ENCODE measurements around the gene MAGI1. TPM values are rescaled to one million over a fixed set of nuclear protein-coding genes. Genes with fewer than 3 reads are reported as not detected.
A peak's percentile ranks its signal among the peaks of the same experiment; 100 is the strongest.

MAGI1 gene
- total RNA-seq, 1 experiment from 2014 or later, result 58.2 TPM

GRCh38 chr3:65950340-65951326, 88.1 kb downstream of the MAGI1 start:
- ChIA-PET POLR2A (interaction anchor here (0.7 to 1.1 kb wide), 3 partner anchors 51 to 520 kb away, joined by 3 to 6 read pairs (median 4); no protein-coding TSS in a partner anchor), CTCF (no interaction called here)
- H3K4me1 Mint-ChIP-seq, result peaks cover 92% of the 10 kb centered on the region
- no peaks in the 10 kb centered on the region for H3K9me3 Mint-ChIP-seq
- no peaks in the 10 kb centered on the region for H3K36me3 Mint-ChIP-seq
- H3K4me3 Mint-ChIP-seq, result peak overlapping the region; percentile 52
- peaks cover 24% of the 10 kb centered on the region for H3K27me3 Mint-ChIP-seq (ENCODE audit: low read depth)
- ATAC-seq (peak; percentile 69), DNase-seq (ENCODE audit: low spot score) (peak; percentile 54)
- TF ChIP-seq CDX4 (CRISPR knock-in tag; IDR thresholded peaks at IDR 0.05; ENCODE audit: borderline replicate concordance) (no peak), ETV6 (CRISPR knock-in tag; IDR thresholded peaks at IDR 0.05) (peak; percentile 43; the same call in 1 of the 2 replicates)
- H3K27ac Mint-ChIP-seq, result peak overlapping the region; percentile 99

GRCh38 chr3:65948841-65949573, 89.7 kb downstream of the MAGI1 start:
- ChIA-PET CTCF (no interaction called here), POLR2A (interaction anchor here (0.6 to 1.1 kb wide), 3 partner anchors 7 to 255 kb away, joined by 3 to 5 read pairs (median 4); no protein-coding TSS in a partner anchor)
- H3K9me3 Mint-ChIP-seq, result no peaks in the 10 kb centered on the region
- no peak for ATAC-seq
- no peak overlapping the region for H3K27ac Mint-ChIP-seq
- DNase-seq (ENCODE audit: low spot score), result no peak
- H3K4me3 Mint-ChIP-seq, result no peak overlapping the region
- peaks cover 31% of the 10 kb centered on the region for H3K27me3 Mint-ChIP-seq (ENCODE audit: low read depth)
- TF ChIP-seq TEAD1 (CRISPR knock-in tag; IDR thresholded peaks at IDR 0.05) (no peak), PRDM15 (CRISPR knock-in tag; IDR thresholded peaks at IDR 0.05) (no peak), GRHL2 (CRISPR knock-in tag; IDR thresholded peaks at IDR 0.05; ENCODE audit: insufficient replicate concordance, severe bottlenecking) (no peak), ZNF423 (CRISPR knock-in tag; IDR thresholded peaks at IDR 0.05) (no peak), TP53 (CRISPR knock-in tag; IDR thresholded peaks at IDR 0.05) (no peak), FOXP4 (CRISPR knock-in tag; IDR thresholded peaks at IDR 0.05) (no peak)
- H3K4me1 Mint-ChIP-seq, result peaks cover 90% of the 10 kb centered on the region
- H3K36me3 Mint-ChIP-seq, result no peaks in the 10 kb centered on the region

- ChIA-PET CTCF (interaction anchor here (0.5 to 1.7 kb wide), 5 partner anchors 9 to 284 kb away, joined by 3 to 4 read pairs (median 3); no protein-coding TSS in a partner anchor), POLR2A (interaction anchor here (0.6 to 1.3 kb wide), 2 partner anchors 12 to 44 kb away, joined by 3 read pairs; no protein-coding TSS in a partner anchor)
- ATAC-seq, result no peak
- Mint-ChIP-seq H3K36me3 (no peaks in the 10 kb centered on the region), H3K27me3 (ENCODE audit: low read depth) (peaks cover 31% of the 10 kb centered on the region), H3K9me3 (no peaks in the 10 kb centered on the region), H3K27ac (no peak overlapping the region), H3K4me3 (peak overlapping the region; percentile 18; the same call in 1 of the 2 replicates), H3K4me1 (peaks cover 72% of the 10 kb centered on the region)
- DNase-seq (ENCODE audit: low spot score), result no peak
- no peak for TF ChIP-seq NR3C1 (CRISPR knock-in tag; conservative IDR thresholded peaks at IDR 0.05; ENCODE audit: low read depth)
- TF ChIP-seq ELF4 (CRISPR knock-in tag; IDR thresholded peaks at IDR 0.05; ENCODE audit: low read depth), result no peak
- no peak for TF ChIP-seq CDX4 (CRISPR knock-in tag; IDR thresholded peaks at IDR 0.05; ENCODE audit: borderline replicate concordance)
- no peak for TF ChIP-seq ZNF317 (CRISPR knock-in tag; IDR thresholded peaks at IDR 0.05; ENCODE audit: borderline replicate concordance, low read depth)
- TF ChIP-seq NFYB (CRISPR knock-in tag; conservative IDR thresholded peaks at IDR 0.05; ENCODE audit: low read depth), result no peak
- TF ChIP-seq JAZF1 (CRISPR knock-in tag; IDR thresholded peaks at IDR 0.05), result no peak
- TF ChIP-seq MYBL2 (CRISPR knock-in tag; IDR thresholded peaks at IDR 0.05), result no peak
- TF ChIP-seq ZNF232 (CRISPR knock-in tag; IDR thresholded peaks at IDR 0.05), result no peak
- TF ChIP-seq FOXP4 (CRISPR knock-in tag; IDR thresholded peaks at IDR 0.05), result no peak
- no peak for TF ChIP-seq RORB (CRISPR knock-in tag; IDR thresholded peaks at IDR 0.05)
- TF ChIP-seq FOXJ3 (CRISPR knock-in tag; IDR thresholded peaks at IDR 0.05; ENCODE audit: borderline replicate concordance), result no peak
Observed at GRCh38 chr3:65946438-65946837, 92.3 kb downstream of the MAGI1 start.

All from WTC11 (cell line).